HG02970 (cell line): ENCODE measurements around the gene NR1I2.

ENCODE experiments used
- ATAC-seq: cut with Tn5 transposase; IDR thresholded peaks from one replicate; pipeline ENCODE4 v1.9.1; 2021; ENCODE audit warnings: mild to moderate bottlenecking, moderate library complexity, moderate number of reproducible peaks; ENCODE audit not compliant: unreplicated experiment, low FRiP score

Gene NR1I2

GRCh38 chr3:119817583-119818363 is 35.9 kb downstream of the NR1I2 start:
- no peak for ATAC-seq

- no peak for ATAC-seq
Measured at GRCh38 chr3:119818937-119819336, 37.0 kb downstream of the NR1I2 start.

GRCh38 chr3:119819806-119820205 is 37.9 kb downstream of the NR1I2 start:
- ATAC-seq = no peak

GRCh38 chr3:119825820-119826219 is 43.9 kb downstream of the NR1I2 start:
- no peak for ATAC-seq

GRCh38 chr3:119826711-119827608 is 45.1 kb downstream of the NR1I2 start:
- no peak for ATAC-seq

GRCh38 chr3:119829420-119829819 is 47.5 kb downstream of the NR1I2 start:
- ATAC-seq = no peak

- ATAC-seq = no peak
Measured at GRCh38 chr3:119831022-119831421, 49.1 kb downstream of the NR1I2 start.

GRCh38 chr3:119831941-119832371 is 50.1 kb downstream of the NR1I2 start:
- no peak for ATAC-seq

GRCh38 chr3:119834754-119835370 is 53.0 kb downstream of the NR1I2 start:
- ATAC-seq = no peak

GRCh38 chr3:119835556-119835955 is 53.7 kb downstream of the NR1I2 start:
- no peak for ATAC-seq

- no peak for ATAC-seq
Measured at GRCh38 chr3:119841808-119842471, 60.0 kb downstream of the NR1I2 start.

- ATAC-seq = no peak
Measured at GRCh38 chr3:119849126-119849525, 67.2 kb downstream of the NR1I2 start.

GRCh38 chr3:119856695-119857094 is 74.8 kb downstream of the NR1I2 start:
- ATAC-seq = no peak

- ATAC-seq = no peak
Measured at GRCh38 chr3:119858957-119859356, 77.1 kb downstream of the NR1I2 start.

- no peak for ATAC-seq
Measured at GRCh38 chr3:119859728-119860127, 77.8 kb downstream of the NR1I2 start.

- ATAC-seq = no peak
Measured at GRCh38 chr3:119861681-119862080, 79.8 kb downstream of the NR1I2 start.

- ATAC-seq = no peak
Measured at GRCh38 chr3:119862616-119863015, 80.7 kb downstream of the NR1I2 start.

GRCh38 chr3:119864476-119864875 is 82.6 kb downstream of the NR1I2 start:
- ATAC-seq = no peak
